Stimulated activated CD4-positive, alpha-beta T cell treated with anti-CD3 and anti-CD28 coated beads, TNF-alpha, amount 100 ng/mL, for 4 hours (primary cell): ENCODE measurements around the gene GATAD2B.
"Not testable (repeated sequence)": the region's sequence is repeated elsewhere in the genome, so short reads cannot be mapped to it uniquely, and the experiment has no call there.

Source experiments
- DNase-seq, 3 experiments: peaks; one replicate each; pipeline ENCODE4 v3.0.0-alpha.2; 2020; ENCODE audit warnings: low read depth in 3 of 3

Gene GATAD2B

DNA sequence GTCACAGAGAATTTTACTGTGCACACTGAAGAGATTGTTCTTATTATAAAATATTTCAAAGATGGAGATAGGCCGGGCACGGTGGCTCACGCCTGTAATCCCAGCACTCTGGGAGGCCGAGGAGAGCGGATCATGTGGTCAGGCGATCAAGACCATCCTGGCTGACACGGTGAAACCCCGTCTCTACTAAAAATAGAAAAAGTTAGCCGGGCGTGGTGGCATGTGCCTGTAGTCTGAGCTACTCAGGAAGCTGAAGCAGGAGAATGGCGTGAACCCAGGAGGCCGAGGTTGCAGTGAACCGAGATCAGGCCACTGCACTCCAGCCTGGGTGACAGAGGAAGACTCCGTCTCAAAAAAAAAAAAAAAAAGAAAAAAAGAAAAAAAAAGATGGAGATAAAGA, 82.0 kb downstream of the GATAD2B start:
- not testable (repeated sequence) for DNase-seq

DNA sequence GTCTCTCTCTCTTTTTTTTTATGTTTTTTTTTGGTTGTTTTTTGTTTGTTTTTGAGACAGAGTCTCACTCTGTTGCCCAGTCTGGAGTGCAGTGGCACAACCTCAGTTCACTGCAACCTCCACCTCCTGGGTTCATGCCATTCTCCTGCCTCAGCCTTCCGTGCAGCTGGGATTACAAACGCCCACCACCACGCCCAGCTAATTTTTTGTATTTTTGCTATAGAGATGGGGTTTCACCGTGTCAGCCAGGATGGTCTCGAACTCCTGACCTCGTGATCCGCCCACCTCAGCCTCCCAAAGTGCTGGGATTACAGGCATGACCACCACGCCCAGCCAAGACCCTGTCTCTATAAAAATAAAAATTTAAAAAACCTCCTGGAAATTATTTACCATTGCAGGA, 88.8 kb downstream of the GATAD2B start:
- not testable (repeated sequence) for DNase-seq

DNA sequence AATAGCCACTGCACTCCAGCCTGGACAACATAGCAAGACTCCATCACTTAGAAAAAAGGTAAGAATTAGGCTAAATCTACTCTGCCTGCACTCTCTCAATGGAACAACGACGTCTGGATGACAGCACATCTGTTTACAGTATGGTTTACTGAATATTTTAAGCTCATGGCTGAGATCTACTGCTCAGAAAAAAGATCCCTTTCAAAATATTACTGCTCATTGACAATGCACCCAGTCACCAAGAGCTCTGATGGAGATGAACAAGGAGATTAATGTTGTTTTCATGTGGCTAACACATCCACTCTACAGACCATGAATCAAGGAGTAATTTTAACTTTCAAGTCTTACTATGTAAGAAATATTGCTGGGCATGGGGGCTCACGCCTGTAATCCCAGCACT, 89.6 kb downstream of the GATAD2B start:
- DNase-seq: no peak

DNA sequence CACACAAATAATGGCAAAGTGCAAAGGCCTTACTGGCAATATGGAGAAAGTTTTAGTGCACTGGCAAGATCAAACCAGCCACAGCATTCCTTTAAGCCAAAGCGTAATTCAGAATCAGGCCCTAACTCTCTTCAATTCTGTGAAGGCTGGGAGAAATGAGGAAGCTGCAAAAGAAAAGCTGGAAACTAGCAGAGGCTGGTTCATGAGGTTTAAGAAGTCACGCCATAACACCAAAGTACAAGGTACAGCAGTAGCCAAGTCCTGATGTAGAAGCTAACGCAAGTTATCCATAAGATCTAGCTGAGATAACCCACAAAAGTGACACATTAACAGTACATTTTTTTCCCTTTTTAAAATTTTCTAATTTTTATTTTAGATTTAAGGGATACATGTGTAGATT, 90.5 kb downstream of the GATAD2B start:
- DNase-seq: no peak

DNA sequence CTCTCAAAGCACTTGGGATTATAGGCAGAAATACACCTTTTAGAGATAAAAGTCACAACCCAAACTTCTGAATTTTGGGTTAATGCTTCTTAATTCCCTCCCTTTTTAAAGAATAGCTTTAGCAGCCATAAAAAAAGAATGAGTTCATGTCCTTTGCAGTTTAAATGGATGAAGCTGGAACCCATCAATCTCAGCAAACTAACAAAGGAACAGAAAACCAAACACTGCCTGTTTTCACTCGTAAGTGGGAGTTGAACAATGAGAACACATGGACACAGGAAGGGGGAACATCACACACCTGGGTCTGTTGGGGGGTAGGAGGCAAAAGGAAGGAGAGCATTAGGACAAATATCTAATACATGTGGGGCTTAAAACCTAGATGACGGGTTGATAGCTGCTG, 91.7 kb downstream of the GATAD2B start:
- DNase-seq: no peak

DNA sequence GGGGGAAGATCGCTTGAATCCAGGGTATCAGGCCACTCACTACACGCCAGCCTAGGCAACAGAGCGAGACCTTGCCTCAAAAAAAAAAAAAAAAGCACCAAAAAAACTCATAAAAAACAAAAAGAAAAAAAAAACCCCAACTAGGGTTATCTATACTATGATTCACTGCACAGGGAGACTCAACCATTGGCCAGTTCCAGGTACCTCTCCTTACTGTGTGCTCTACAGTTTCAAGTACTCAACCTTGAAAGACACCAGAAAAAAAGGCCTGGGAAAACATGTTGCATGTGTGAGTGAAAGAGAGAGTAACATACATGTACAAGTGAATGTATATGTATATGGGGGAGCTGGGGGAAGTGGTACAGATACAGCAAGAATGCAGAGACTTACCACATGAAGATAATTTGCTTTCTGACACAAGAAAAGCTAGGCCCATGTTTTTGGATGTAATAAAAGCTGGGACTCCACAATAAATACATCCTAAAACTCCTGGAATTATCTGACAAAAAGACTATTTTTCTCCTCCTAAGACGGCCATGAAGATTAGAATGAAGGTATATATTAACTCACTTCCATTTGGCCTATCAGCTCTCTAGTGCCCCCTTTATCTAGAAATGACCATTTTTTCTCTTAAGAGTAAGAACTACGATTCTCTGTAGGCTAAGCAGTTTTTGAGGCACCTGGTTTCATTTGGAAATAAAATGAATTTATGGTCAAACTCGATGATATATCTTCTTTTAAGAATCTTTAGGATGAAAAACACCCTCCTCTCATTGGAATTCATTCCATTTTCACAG, 95.4 kb downstream of the GATAD2B start:
- DNase-seq: no peak

DNA sequence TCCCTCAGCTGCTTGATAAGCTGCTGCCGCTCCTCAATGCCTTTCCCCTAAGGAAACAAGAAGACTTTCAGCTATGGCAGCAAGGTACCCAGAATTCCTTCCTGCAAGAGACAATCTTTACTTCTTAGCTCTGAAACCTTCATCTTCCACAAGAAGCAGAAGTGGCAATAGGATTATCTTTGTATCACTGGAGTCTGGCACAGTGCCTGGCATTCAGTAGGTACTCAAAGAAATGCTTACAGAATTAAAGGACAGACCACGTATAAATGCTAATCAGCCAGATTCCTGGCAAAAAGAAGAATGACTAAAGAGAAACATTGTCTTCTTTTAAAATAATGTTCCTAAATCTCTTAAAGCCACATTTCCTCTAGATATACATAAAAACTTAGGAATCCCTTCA, 103.9 kb downstream of the GATAD2B start:
- no peak for DNase-seq

DNA sequence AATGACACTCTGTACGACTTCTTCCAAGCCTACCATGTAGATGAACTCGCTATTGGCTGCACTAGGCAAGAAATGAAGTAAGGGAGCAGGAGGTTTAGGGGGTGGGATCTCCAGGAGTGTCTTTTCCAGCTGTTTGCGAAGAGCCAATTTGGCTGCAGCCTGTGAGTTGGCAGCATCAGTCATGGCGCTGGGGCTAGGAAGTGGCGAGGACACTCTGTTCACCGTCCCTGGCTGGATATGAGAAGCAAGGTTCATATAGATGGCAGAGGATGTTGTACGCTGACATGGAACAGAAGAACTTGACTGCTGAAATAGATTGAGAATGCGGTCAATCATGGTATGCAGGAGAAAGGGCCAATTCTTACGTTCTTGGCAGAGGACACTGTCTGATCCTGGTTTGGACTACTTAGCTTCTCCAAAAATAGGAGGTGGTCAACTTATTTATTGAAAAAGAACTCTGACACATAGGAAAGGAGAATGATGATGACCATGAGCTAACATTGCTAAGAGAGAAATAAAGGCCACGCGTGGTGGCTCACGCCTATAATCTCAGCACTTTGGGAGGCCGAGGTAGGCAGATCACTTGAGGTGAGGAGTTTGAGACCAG, 106.4 kb downstream of the GATAD2B start:
- DNase-seq: no peak

DNA sequence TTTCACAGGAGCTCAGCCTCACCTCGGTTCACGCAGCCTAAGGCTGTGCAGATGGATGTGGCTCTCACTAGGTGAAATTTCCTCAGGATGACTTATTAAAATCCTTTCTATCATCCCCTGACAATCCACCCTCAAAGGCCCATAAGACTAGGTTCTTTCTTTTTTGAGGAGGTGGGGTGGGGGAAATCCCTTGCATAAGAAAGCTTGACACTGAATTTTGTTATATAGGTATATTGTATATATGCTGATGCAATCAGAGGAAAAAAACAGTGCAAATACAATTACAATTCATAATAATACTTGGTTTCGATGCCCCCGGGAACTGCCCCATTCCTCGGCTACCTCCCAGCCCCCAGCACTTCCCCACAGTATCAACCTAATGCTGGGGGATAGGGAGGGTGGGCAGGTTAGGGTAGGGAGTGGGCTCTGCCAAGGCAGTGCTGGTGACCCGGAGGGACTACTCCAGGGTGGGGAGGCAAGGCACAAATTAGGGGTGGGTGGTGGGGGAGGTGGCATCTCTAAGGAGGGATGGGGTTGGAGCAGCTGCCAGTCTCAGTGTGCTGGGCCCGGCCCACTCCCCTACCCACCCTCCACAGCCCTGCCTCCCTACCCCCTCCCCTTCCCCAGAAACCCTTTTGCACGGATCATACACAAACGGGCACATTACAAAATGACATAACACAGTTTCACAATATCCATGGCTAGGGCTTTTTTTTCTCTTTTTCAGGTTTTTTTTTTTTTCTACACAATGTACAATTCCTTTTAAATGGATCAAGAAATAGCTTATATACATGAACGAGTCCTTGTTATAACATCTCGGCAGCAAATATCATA, 116.7 kb downstream of the GATAD2B start:
- DNase-seq: no peak

DNA sequence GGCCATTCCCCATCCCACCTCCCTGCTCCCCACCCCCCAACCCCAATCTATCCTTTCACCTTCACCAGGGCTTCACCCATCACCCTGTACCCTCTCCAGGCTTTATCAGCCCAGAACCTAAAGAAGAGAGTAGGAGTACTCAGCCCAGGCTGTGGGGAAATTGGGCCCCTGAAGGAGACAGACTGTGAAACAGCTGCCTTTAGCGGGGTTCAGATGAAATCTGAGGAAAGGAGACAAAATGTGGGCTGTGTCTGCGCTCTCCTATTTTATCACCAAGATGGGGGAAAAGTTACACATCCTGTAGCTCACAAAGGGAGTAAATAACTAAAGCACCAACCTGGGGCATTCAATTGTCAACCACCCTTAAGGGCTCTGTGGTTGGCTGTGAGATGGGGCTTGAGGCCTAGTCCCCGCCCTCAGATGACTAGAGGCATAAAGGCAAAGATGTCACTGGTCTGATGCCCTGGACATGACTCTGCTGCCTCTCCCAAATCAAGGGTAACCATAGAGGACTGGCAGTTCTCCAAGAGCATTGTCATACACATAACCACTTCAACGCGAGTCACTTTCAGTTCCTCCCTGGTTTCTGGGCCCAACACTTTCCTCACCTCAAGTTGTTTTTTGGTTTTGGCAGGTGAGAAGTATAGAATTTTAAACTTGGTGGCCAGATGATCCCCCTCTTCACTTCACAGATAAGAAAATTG, 117.6 kb downstream of the GATAD2B start:
- peak in 1 of 3 experiments; percentile 23 for DNase-seq

DNA sequence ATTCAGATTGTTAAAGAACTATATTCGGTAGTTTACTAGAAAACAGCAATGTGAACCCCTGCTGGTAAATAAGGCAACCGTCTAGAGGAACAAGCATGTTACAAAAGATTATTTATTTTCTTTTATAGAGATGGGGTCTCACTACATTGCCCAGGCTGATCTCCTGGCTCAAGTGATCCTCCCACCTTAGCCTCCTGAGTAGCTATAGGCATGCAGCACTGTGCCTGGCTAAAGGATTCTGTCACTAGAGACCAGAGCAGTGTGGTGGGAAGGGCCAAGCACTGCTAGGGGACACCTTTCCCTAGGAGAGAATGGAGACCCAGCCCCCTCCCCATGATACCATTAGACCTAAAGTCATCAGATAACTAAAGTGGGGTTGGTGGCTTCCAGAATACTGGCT, 118.7 kb downstream of the GATAD2B start:
- DNase-seq: no peak

DNA sequence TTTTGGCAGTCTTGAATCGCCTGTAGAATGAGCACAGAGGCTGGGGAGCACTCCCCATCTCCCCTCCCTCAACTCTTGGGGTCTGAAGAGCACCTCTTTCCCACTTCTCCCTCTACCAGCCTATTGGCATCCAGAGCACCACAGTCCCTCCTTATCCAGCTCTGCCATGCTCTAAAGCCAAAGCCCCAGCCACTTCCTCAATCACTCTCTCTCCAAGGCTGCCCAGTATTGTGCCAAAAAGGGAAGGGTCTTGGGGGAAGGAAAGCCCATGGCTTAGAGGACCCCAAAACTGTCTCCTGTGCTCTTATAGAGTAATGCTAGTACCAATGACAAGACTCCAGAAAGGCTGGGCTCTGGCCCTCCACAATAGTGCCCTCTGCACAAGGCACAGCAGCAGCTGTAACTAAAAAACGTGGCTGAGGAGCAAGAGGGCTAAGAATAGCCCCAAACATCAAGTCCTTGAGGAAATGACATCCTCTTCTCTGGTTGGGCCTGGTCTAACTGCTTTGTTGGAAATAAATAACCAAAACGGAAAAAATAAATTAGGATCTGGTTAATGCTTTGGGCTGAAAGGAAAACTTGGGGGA, 119.2 kb downstream of the GATAD2B start:
- no peak for DNase-seq

DNA sequence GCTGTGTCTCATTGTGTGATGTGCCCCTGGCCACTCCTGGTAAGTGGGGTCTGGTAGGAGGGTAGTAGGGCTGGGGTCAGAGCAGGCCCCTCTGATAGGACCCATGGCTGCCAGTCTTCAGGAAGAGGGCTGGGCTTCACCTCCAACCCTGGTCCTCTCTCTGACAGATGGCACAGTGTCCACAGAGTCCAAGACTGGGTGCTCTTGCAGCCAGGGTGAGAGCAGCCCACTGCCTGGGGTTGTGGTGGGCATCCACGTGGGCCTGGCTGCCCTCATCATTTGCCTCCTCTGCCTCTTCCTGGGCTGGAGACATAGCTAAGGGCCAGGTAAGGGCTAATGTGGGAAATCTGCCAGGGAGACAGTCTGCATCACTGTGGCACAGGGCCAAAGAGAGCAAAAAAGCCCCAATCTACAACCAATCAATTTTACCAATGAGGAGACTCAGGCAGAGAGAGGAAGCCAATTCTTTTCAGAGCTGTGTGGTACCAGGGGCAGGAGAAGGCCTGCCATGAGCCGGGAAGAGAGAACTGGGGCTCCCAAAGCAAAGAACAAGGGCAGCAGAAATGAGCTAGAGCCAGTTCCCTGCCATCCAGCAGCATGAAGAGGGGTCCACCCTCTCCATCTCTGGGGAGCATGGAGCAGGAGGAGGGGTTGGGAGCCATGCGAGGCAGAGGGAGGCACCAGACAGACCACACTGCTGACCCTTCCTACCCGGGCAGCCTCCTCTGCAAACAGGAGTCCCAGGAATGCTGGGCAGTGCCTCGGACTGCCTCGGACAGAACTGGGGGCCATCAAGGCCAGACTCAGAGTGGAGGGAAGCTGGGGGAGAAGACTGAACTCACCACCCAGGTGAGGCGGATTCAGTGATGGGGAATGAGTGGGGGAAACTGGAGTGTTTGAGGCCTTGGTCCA, 120.7 kb downstream of the GATAD2B start:
- DNase-seq: no peak

DNA sequence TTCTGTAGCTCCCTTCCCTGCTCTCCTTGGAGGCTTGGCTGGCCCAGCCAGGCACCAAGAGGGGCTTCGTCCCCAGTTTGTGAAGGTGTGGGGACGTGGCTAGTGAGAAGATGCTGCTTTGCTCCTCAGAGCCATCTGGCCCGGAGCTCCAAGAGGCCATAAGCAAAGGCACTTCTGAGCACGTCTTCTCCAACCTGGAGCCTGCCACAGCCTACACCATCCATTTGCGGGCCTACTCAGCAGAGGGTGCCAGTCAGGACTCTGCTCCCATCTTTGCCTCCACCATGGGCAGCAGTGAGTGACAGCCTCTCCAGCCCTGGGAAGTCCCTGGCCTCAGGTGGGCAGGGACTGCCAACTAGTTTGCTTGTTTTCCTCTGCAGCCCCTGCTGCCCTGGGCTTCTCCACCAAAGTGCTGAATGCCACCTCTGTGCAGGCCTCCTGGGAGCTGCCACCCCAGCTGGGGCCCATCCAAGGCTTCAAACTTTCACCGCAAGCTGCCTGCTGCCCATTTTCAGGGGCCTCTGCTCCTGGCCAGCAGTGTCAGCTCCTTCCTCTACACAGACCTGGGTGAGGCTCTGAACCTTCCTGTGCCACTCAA, 121.6 kb downstream of the GATAD2B start:
- no peak for DNase-seq

DNA sequence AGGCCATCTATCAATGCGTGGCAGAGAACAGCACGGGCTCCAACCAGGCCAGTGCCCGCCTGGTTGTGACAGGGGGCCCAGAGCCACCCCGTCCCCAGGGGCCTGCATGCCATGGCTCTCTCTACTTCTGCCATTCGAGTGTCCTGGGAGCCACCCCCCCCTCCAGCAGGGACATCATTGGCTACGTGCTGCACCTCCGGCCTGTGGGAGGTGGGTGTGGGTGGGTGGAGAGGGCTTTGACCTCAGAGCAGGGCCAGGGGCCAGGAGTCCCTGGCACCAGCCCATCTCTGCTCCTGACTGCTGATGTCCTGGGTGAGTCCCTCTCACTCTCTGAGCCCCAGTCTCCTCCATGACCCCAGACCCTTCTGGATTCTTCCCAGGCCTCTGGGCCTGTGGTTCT, 122.3 kb downstream of the GATAD2B start:
- DNase-seq: no peak

DNA sequence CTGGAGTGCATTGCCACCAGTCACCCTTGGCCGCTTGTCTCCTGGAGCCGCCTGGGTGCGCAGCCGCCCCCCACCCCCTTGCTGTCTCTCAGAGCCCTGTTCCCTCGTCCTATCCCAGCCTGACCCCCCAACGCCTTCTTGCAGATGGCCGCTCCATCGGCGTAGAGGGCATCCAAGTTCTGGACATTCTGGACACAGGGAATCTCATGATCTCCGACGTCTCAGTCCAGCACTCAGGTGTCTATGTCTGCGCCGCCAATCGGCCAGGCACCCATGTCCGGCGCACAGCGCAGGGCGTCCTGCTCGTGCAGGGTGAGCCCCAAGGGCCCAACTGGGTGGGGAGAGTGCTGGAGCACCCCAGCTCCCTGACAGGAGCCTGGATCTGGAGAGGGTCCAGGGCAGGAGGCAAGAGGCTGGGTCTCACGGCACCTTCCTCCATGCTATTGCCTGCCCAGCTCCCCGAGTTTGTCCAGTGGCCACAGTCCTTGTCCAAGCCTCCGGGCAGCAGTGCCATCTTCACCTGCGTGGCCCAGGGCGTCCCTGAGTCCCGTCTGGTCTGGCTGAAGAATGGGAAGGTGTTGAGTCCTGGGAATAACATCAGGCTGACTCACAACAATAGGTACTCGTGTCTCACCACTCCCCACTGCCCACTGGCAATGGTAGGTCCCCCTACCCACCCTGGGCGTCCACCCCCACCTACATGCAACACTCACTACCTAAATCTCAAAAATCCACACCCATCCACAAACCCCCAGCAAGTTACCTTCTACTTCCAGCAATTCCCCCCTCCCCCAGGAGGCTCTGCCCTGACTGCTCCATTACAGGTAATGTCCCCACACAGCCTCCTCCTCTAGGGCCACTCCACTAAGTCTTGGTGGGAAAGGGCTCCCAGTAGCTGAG, 123.0 kb downstream of the GATAD2B start:
- DNase-seq: no peak

DNA sequence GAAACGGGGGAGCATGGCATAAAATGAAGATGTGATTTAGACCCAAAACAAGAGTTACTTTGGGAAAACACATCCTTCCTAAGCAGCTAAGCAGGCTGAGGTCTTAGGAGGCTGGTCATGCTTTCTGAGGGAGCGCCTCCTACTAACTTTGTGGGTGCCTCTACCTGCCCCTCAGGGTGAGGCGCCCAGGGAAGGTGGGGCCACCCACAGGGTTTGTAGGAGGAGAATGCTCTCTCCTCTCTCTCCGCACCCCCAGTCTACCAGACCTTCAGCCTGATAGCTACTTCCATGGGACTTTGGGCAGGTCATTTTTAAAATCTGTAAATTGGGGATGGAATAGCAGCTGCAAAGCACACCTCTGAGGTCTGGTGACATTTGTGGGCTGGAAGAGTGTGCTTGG, 123.8 kb downstream of the GATAD2B start:
- DNase-seq: no peak

DNA sequence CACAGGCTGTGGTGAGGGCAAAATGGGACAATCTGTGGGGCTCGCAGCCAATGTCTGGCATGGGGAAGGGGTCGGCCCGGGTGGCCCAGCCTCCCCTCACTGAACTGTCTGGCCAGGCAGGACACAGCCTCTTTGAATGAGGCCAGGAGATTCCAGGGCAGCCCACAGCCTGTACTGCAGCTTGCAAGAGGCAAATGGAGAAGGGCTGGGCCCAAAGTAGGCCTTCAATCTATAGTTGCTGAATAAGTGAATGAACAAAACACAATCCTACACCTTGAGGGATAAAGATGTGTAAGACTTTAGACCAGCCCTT, 124.3 kb downstream of the GATAD2B start:
- DNase-seq: no peak
